Measurements from ENCODE around the gene RPL10. TPM values are rescaled to one million over a fixed set of nuclear protein-coding genes. Genes with fewer than 3 reads are reported as not detected.

RPL10 gene
- total and polyA plus RNA-seq, 2 of the 8 experiments (the other 6 are each of a cell fraction or from before 2014, with no cell fraction given), result 2,633 to 4,293 TPM

DNA sequence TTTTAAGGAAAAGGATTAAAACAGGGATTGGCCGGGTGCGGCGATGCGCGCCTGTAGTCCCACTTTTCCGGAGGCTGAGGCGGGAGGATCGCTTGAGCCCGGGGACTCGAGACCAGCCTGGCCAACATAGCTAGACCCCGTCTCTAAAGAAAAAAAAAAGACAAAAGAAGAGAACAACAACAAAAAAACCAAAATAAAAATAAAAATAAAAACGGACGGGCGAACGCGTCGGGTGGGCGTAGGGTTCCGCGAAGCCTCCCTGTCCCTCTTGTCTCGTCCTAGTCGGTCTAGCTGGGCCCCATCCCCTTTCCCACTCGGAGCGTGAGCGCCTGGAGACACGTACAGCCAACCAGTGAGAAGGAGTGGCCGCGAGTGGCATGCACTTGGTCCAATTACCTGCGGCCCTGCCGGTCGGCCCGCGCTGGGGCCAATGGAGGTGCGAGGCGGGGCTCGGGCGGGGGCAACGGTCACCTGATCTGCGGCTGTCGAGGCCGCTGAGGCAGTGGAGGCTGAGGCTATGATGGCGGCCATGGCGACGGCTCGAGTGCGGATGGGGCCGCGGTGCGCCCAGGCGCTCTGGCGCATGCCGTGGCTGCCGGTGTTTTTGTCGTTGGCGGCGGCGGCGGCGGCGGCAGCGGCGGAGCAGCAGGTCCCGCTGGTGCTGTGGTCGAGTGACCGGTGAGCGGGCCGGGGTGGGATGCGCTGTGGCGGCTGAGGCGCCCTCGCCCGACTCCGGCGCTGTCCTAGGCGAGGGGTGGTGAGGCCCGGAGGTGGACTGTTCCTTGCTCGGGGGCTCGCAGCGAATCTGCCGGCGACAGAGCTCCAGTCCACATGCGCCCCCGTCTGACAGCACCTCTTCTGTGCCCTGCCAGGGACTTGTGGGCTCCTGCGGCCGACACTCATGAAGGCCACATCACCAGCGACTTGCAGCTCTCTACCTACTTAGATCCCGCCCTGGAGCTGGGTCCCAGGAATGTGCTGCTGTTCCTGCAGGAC, 30.3 kb downstream of the RPL10 start, which contains the start of gene ATP6AP1 (continued):
- TF ChIP-seq, protein P1, sequence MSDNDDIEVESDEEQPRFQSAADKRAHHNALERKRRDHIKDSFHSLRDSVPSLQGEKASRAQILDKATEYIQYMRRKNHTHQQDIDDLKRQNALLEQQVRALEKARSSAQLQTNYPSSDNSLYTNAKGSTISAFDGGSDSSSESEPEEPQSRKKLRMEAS (IDR thresholded peaks at IDR 0.05), result 0 out of 2 replicates have a peak, but pooled peaks have one; percentile 52
- TF ChIP-seq, protein P2, sequence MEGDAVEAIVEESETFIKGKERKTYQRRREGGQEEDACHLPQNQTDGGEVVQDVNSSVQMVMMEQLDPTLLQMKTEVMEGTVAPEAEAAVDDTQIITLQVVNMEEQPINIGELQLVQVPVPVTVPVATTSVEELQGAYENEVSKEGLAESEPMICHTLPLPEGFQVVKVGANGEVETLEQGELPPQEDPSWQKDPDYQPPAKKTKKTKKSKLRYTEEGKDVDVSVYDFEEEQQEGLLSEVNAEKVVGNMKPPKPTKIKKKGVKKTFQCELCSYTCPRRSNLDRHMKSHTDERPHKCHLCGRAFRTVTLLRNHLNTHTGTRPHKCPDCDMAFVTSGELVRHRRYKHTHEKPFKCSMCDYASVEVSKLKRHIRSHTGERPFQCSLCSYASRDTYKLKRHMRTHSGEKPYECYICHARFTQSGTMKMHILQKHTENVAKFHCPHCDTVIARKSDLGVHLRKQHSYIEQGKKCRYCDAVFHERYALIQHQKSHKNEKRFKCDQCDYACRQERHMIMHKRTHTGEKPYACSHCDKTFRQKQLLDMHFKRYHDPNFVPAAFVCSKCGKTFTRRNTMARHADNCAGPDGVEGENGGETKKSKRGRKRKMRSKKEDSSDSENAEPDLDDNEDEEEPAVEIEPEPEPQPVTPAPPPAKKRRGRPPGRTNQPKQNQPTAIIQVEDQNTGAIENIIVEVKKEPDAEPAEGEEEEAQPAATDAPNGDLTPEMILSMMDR (IDR thresholded peaks at IDR 0.05; ENCODE audit: control extremely low read depth in 1 of 3, insufficient read depth in 1 of 3, low read depth in 1 of 3, low read length in 3 of 3), result no peak
- TF ChIP-seq KDM4A (IDR thresholded peaks at IDR 0.05; ENCODE audit: low read depth, low read length, severe bottlenecking) (peak; percentile 38), SAP30 (IDR thresholded peaks at IDR 0.05; ENCODE audit: insufficient read depth, insufficient replicate concordance, low read length) (peak; percentile 17), CHD2 (IDR thresholded peaks at IDR 0.05; ENCODE audit: low read length) (peak; percentile 82), KDM5A (IDR thresholded peaks at IDR 0.05; ENCODE audit: low read length) (no peak), KDM1A (IDR thresholded peaks at IDR 0.05; ENCODE audit: borderline replicate concordance, low read length) (peak; percentile 75; the same call in 1 of the 2 replicates), TAF1 (IDR thresholded peaks at IDR 0.05; ENCODE audit: low read depth, low read length) (no peak), YY1 (IDR thresholded peaks at IDR 0.05; ENCODE audit: low read depth, low read length) (peak; percentile 90), TEAD4 (IDR thresholded peaks at IDR 0.05; ENCODE audit: low read depth, low read length) (no peak), ASH2L (IDR thresholded peaks at IDR 0.05; ENCODE audit: low read length) (peak; percentile 61), CREB1 (IDR thresholded peaks at IDR 0.05) (no peak)
- TF ChIP-seq, protein P3, sequence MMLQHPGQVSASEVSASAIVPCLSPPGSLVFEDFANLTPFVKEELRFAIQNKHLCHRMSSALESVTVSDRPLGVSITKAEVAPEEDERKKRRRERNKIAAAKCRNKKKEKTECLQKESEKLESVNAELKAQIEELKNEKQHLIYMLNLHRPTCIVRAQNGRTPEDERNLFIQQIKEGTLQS (IDR thresholded peaks at IDR 0.05; ENCODE audit: insufficient read depth, low read depth, low read length), result no peak
